H1 (cell line): ENCODE data around the gene MICU2. TPM values are rescaled to one million over a fixed set of nuclear protein-coding genes. Genes with fewer than 3 reads are reported as not detected.
A peak's percentile ranks its signal among the peaks of the same experiment; 100 is the strongest.

Experiments used
- CHD2 ChIP-seq: IDR thresholded peaks from 2 replicates; pipeline ENCODE4 v1.6.1; 2012; ENCODE audit warnings: low read length, improper control_type of control experiment
- CHD7 ChIP-seq: fragments of 300-600 bp; sonication (generic); IDR thresholded peaks from 2 replicates; pipeline ENCODE4 v1.7.1; 2012; ENCODE audit warnings: low read length, moderate library complexity, mild to moderate bottlenecking, inconsistent platforms; ENCODE audit not compliant: insufficient replicate concordance
- CREB1 ChIP-seq: IDR thresholded peaks from 2 replicates; pipeline ENCODE4 v1.6.1; 2012; ENCODE audit warnings: inconsistent platforms
- EZH2 ChIP-seq: fragments of 200-600 bp; sonication (generic); IDR thresholded peaks from 2 replicates; pipeline ENCODE4 v1.7.1; 2012; ENCODE audit warnings: low read depth, mild to moderate bottlenecking, moderate library complexity, low read length, inconsistent platforms; ENCODE audit not compliant: severe bottlenecking
- HDAC6 ChIP-seq: IDR thresholded peaks from one replicate; pipeline ENCODE4 v1.7.1; 2012; ENCODE audit warnings: low read depth, mild to moderate bottlenecking, inconsistent platforms, low read length, moderate library complexity
- MAFK ChIP-seq: IDR thresholded peaks from 2 replicates; pipeline ENCODE4 v1.6.1; 2012; ENCODE audit warnings: low read depth, mild to moderate bottlenecking, improper control_type of control experiment, low read length
- NRF1 ChIP-seq: IDR thresholded peaks from 2 replicates; pipeline ENCODE4 v1.6.1; 2011; ENCODE audit warnings: mild to moderate bottlenecking, low read depth, low read length, improper control_type of control experiment
- TBP ChIP-seq: IDR thresholded peaks from 2 replicates; pipeline ENCODE4 v1.6.1; 2011; ENCODE audit warnings: low read depth, low read length, improper control_type of control experiment
- TCF12 ChIP-seq: IDR thresholded peaks from 2 replicates; pipeline ENCODE4 v1.6.1; 2011; ENCODE audit warnings: low read depth, mild to moderate bottlenecking, low read length
- USF2 ChIP-seq: IDR thresholded peaks from 2 replicates; pipeline ENCODE4 v1.6.1; 2011; ENCODE audit warnings: low read length, improper control_type of control experiment
- polyA plus RNA-seq, 7 experiments: library from polyadenylated mRNA; depleted of rRNA in 3 of 7; stranded (reverse) in 5 of 7; unstranded in 2 of 7; fragments of >200 nt in 5 of 7; fragments of 200-250 nt in 2 of 7; gene quantifications; 1 replicate in 5 of 7; 2 replicates in 1 of 7; 4 replicates in 1 of 7; pipeline versions ENCODE4 v1.2.1 to v1.2.3, GENCODE V29; 2011 to 2013; ENCODE audit warnings: missing spikeins in 2 of 7, mixed read lengths in 2 of 7
- total RNA-seq: library from RNA; stranded (reverse); fragmentation: NEBNext Ultra II Directional; extraction: Animal tissue kit (Norgen Biotek cat#: 25700); gene quantifications from 2 replicates; pipeline ENCODE4 v1.2.1, GENCODE V29; 2021

Gene MICU2
- total and polyA plus RNA-seq, 2 of the 8 experiments (the other 6 are each of a cell fraction or from before 2014, with no cell fraction given): 34.6 to 36.5 TPM

GRCh38 chr13:21476893-21477472, 127.0 kb downstream of the MICU2 start (continued):
- TF ChIP-seq CHD2 (no peak), CHD7 (no peak), TBP (no peak), NRF1 (no peak), MAFK (no peak), TCF12 (no peak), EZH2 (no peak), CREB1 (peak; percentile 52), HDAC6 (no peak), USF2 (no peak)
